22Rv1 (cell line): ENCODE results near the gene CLIC5.

Source experiments
- H3K27ac ChIP-seq: fragments of 450-650 bp; 2 replicates; pipeline ENCODE4 v1.5.1; 2017
- ZFX ChIP-seq: fragments of 450-650 bp; IDR thresholded peaks from 2 replicates; pipeline ENCODE4 v1.6.1; 2017; ENCODE audit warnings: antibody characterized with exemption, borderline replicate concordance
- TF ChIP-seq, protein P1 (sequence below): fragments of 450-650 bp; IDR thresholded peaks from 2 replicates; pipeline ENCODE4 v1.5.1; 2017; ENCODE audit warnings: mild to moderate bottlenecking

The CLIC5 gene

DNA sequence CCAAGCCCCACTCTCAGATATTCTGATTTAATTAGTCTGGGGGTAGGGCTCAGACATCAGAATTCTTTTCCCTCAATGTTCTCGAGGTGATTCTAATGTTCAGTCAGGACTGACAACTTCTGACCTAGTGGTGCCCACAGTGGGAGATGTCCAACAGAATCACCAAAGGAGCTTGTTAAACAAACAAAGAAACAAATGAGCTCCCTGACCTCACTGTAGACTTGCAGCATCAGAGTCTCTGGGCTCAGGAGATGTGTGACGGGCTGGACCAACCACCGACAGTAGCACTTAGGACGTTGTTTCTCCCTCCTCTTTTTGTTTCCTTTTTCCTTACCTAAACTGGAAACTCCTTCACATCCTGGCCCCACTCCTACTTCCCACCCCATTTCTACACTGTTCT lies 49.3 kb downstream of the CLIC5 start:
- no peak overlapping the region for H3K27ac ChIP-seq
- TF ChIP-seq, protein P1, sequence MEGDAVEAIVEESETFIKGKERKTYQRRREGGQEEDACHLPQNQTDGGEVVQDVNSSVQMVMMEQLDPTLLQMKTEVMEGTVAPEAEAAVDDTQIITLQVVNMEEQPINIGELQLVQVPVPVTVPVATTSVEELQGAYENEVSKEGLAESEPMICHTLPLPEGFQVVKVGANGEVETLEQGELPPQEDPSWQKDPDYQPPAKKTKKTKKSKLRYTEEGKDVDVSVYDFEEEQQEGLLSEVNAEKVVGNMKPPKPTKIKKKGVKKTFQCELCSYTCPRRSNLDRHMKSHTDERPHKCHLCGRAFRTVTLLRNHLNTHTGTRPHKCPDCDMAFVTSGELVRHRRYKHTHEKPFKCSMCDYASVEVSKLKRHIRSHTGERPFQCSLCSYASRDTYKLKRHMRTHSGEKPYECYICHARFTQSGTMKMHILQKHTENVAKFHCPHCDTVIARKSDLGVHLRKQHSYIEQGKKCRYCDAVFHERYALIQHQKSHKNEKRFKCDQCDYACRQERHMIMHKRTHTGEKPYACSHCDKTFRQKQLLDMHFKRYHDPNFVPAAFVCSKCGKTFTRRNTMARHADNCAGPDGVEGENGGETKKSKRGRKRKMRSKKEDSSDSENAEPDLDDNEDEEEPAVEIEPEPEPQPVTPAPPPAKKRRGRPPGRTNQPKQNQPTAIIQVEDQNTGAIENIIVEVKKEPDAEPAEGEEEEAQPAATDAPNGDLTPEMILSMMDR = no peak
- TF ChIP-seq ZFX = no peak

DNA sequence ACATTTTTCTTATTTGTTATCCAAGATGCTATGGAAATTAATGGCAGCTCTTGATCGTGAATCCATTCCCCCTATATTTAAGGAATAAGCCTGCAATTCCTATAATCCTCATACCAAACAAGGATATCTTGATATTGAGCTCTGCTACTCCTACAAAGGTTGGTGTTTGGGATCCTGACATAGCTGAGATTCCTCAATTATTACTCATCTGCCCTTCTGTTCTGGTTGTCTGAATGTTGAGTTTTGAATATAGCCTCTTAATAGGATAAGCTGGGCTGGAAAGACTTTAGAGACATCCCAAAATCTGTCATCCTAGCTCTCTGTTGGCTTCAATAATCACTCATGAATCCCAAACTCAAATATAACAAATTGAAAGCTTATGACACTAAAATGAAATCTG lies 49.9 kb downstream of the CLIC5 start:
- TF ChIP-seq, protein P1 = no peak
- no peak for TF ChIP-seq ZFX
- H3K27ac ChIP-seq = no peak overlapping the region

DNA sequence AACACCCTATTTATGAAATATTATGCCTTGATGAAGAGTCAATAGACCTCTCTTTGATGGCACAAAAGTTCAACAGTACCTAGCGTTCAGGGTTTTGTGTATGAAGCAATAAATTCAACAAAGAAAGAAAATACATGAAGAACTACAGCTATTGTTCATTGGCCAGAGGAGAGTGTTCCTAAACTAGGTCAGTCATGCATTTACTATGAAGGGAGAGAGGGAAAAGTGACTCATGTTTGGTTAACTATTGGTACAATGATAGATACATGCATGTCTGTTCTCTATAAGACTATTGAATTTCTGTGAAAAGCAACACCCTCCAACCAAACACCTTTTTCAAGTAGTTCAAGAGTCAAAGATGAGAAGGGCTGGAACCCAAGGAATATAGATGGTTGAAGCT lies 50.7 kb downstream of the CLIC5 start:
- TF ChIP-seq ZFX = no peak
- TF ChIP-seq, protein P1 = no peak
- no peak overlapping the region for H3K27ac ChIP-seq

DNA sequence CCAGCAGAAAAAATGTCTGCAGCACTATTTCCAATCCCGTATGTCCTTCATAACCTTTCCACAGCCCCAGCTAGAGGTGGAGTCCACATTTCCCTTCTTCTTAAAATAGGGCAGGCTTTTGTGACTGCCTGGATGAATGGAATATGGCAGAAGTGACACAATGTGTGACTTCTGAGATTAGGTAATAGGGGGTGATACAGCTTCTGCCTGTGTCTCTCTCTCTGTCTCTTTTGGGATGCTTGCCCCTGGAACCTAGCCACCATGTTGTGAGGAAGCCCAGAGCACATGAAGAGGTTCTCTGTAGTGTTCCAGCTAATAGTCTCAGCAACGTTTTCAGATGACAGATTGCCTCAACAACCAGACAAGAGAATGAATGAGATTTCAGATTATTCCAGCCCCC lies 51.4 kb downstream of the CLIC5 start:
- TF ChIP-seq ZFX = no peak
- TF ChIP-seq, protein P1 = no peak
- H3K27ac ChIP-seq = no peak overlapping the region

DNA sequence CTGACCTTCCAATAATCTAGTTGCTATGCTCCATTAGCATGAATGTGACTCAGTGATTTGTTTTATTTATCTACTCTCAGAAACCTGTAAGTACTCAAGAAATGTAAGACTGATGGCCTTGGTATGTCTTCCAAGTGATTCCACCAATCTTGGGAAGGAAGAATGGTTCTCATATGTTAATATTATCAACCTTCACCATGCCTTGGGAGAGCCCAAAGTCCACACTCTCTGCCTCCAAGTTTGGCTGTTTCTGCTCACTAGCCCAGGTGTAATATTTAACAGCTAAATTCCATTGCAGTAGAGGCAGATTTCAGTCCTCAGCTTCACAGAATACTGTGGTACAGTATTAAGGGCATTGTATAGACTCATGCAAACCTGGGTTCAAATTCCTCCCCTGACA lies 51.8 kb downstream of the CLIC5 start:
- H3K27ac ChIP-seq = no peak overlapping the region
- TF ChIP-seq, protein P1 = no peak
- TF ChIP-seq ZFX = no peak

DNA sequence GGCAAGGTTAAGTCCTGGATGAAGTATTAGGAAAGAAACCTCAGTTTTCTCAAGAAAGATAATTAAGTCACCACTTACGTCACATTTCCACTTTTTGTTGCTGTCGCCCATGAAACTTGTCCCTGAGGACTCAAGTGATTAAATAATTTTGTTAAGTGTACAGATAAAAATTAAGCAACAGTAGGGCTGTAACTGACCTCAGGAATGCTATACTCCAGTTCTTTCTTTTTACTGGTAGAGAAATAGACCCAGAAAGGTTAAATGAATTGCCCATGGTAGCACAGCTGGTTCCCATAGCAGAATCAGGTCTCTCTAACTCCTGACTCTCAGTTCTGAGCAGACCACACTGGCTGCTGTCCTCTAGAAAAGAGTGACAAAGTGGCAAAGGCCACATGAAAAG lies 54.5 kb downstream of the CLIC5 start:
- no peak for TF ChIP-seq ZFX
- TF ChIP-seq, protein P1 = no peak

DNA sequence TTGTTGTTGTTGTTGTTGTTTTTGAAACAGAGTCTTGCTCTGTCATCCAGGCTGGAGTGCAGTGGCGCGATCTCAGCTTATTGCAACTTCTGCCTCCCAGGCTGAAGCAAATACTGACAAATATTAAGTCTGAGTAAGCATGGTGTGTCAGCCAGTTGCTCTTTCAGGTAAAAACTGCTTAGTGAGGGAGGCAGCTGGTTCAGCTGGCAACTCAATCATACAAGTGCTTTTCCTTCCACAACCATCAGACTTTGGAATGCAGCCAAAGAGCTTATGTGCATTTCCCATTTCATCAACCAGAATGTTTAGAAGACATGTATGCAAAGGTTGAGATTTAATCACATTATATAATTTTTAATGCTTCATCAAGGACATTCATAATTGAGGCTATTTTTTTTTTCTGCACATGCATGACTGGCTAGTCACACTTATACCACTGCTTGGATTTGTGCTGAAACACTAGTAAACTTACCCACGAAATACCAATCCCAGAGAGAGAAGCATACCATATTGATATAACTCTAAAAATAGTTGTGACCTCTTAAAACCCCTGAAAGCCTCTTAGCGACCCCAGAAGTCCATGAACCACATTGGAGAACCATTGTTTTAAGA lies 56.0 kb downstream of the CLIC5 start:
- H3K27ac ChIP-seq = no peak overlapping the region
- TF ChIP-seq, protein P1 = no peak
- TF ChIP-seq ZFX = no peak

More for the DNA sequence above, 54.5 kb downstream of the CLIC5 start:
- no peak overlapping the region for H3K27ac ChIP-seq
